K562 (cell line): ENCODE results near the gene AHI1. TPM values are rescaled to one million over a fixed set of nuclear protein-coding genes. Genes with fewer than 3 reads are reported as not detected.

Experiments used
- BRD9 ChIP-seq: fragments of 450-650 bp; IDR thresholded peaks from 2 replicates; pipeline ENCODE4 v1.6.1; 2018; ENCODE audit warnings: low read depth; ENCODE audit not compliant: partially characterized antibody
- DMBX1 ChIP-seq: fragments of 250-450 bp; sonication (Bioruptor Pico); IDR thresholded peaks from 2 replicates; pipeline ENCODE4 v1.8.0; 2022; ENCODE audit warnings: inconsistent platforms, mild to moderate bottlenecking, moderate library complexity, borderline replicate concordance
- DPF2 ChIP-seq: fragments of 450-650 bp; IDR thresholded peaks from 2 replicates; pipeline ENCODE4 v1.6.1; 2016
- E2F3 ChIP-seq: fragments of 250-450 bp; sonication (Bioruptor Pico); IDR thresholded peaks from 2 replicates; pipeline ENCODE4 v1.4.0; 2020; ENCODE audit warnings: mild to moderate bottlenecking
- POLR2A ChIP-seq: fragments of 450-650 bp; conservative IDR thresholded peaks from 2 replicates; pipeline ENCODE4 v1.6.1; 2016
- POLR2AphosphoS5 ChIP-seq: IDR thresholded peaks from 2 replicates; pipeline ENCODE4 v1.6.1; 2011; ENCODE audit warnings: mild to moderate bottlenecking, low read depth, low read length, moderate library complexity; ENCODE audit not compliant: control insufficient read depth, insufficient read depth
- PRDM10 ChIP-seq: fragments of 450-650 bp; IDR thresholded peaks from 2 replicates; pipeline ENCODE4 v1.6.1; 2018; ENCODE audit not compliant: partially characterized antibody
- PTBP1 ChIP-seq: fragments of 200-400 bp; formaldehyde crosslinking; IDR thresholded peaks from 2 replicates; pipeline ENCODE4 v1.6.1; 2017; ENCODE audit warnings: low read depth, low read length
- RCOR1 ChIP-seq, 2 experiments: IDR thresholded peaks; 2 replicates each; pipeline ENCODE4 v1.6.1; 2012; ENCODE audit warnings: low read depth in 2 of 2, low read length in 2 of 2, borderline replicate concordance in 1 of 2, improper control_type of control experiment in 1 of 2
- RUNX1 ChIP-seq: sonication (generic); IDR thresholded peaks from 2 replicates; pipeline ENCODE4 v1.6.1; 2016; ENCODE audit warnings: antibody characterized with exemption, low read depth
- TFE3 ChIP-seq: fragments of 450-650 bp; formaldehyde crosslinking; IDR thresholded peaks from 2 replicates; pipeline ENCODE4 v1.4.0; 2020; ENCODE audit warnings: mild to moderate bottlenecking, mixed read lengths
- TSHZ1 ChIP-seq: fragments of 250-450 bp; sonication (Bioruptor Pico); IDR thresholded peaks from 2 replicates; pipeline ENCODE4 v1.4.0; 2020; ENCODE audit warnings: mild to moderate bottlenecking, moderate library complexity
- U2AF1 ChIP-seq: fragments of 200-400 bp; formaldehyde crosslinking; optimal IDR thresholded peaks from 2 replicates; pipeline ENCODE3; 2017; ENCODE audit warnings: mild to moderate bottlenecking, low read depth, low read length, moderate library complexity
- VEZF1 ChIP-seq: fragments of 200-800 bp; sonication (Bioruptor generic); IDR thresholded peaks from 2 replicates; pipeline ENCODE4 v1.6.1; 2017; ENCODE audit warnings: missing genetic modification characterization, missing compliant biosample characterization
- XRCC3 ChIP-seq: fragments of 450-650 bp; IDR thresholded peaks from 2 replicates; pipeline ENCODE4 v1.6.1; 2017; ENCODE audit warnings: mild to moderate bottlenecking, moderate library complexity
- polyA plus RNA-seq, 8 experiments: library from polyadenylated mRNA; depleted of rRNA in 4 of 8; stranded (reverse) in 5 of 8; unstranded in 3 of 8; fragments of >200 nt; fragmentation: Nextera tagmentation in 2 of 8; fragmentation: Illumina TruSeq in 1 of 8; extraction: Ambion mirVana in 2 of 8; extraction: Trizol in 1 of 8; gene quantifications; 2 replicates each; pipeline versions ENCODE4 v1.2.1 to v1.2.3, GENCODE V29; 2011 to 2014; ENCODE audit warnings: inconsistent platforms in 1 of 8, missing spikeins in 1 of 8
- total RNA-seq, 7 experiments: library from RNA; depleted of rRNA in 6 of 7; stranded (reverse); fragments of >200 nt in 6 of 7; fragmentation: Illumina TruSeq in 2 of 7; extraction: Trizol in 2 of 7; gene quantifications; 2 replicates each; pipeline versions ENCODE4 v1.2.1 to v1.2.3, GENCODE V29; 2011 to 2021; ENCODE audit warnings: low replicate concordance in 1 of 7

AHI1 gene
- total and polyA plus RNA-seq, 9 of the 15 experiments (the other 6 are each of a cell fraction or from before 2014, with no cell fraction given) = 24.7 to 54.9 (median 32.2) TPM

- TF ChIP-seq TFE3 (CRISPR knock-in tag) (peak; percentile 9; the same call in 1 of the 2 replicates), XRCC3 (no peak), DPF2 (0 out of 2 replicates have a peak, but pooled peaks have one; percentile 5), POLR2A (peak; percentile 96), VEZF1 (CRISPR knock-in tag) (peak; percentile 89), E2F3 (CRISPR knock-in tag) (peak; percentile 82), RUNX1 (peak; percentile 57; the same call in 1 of the 2 replicates), BRD9 (peak; percentile 59), RCOR1 (IDR thresholded peaks at IDR 0.05; ENCODE audit: borderline replicate concordance in 1 of 2, low read depth in 2 of 2, low read length in 2 of 2) (peak in 1 of 2 experiments; percentile 4; a peak in 2 of 4 replicates), DMBX1 (CRISPR knock-in tag) (peak; percentile 31), U2AF1 (peak; percentile 95), TSHZ1 (CRISPR knock-in tag) (no peak), PTBP1 (no peak; the same call in 1 of the 2 replicates), POLR2AphosphoS5 (peak; percentile 79), PRDM10 (peak; percentile 92)
Measured at GRCh38 chr6:135497412-135498184, at the start of gene AHI1 (continued).
